ENCODE results near the gene STAM.

STAM gene

DNA sequence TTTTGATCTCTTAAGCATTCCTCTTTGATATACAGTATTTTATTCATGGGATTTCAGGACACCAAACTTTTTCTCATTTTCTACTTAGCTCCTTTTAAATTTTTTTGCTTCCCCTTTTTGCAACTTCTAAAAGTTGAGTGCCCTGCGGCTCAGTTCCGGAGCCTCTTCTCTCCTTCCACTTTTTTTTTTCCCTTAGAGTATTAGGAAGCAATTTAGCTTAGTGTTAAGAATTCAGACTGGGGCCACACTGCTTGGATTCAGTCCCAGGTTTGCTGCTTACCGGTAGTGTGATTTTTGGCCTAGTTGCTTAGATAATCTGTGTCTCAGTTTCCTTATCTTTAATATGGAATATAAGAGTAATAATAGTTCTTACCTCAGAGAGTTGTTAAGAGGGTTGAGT lies 3.4 kb downstream of the STAM start:
- no peak for DNase-seq (ENCODE audit: low spot score)

DNA sequence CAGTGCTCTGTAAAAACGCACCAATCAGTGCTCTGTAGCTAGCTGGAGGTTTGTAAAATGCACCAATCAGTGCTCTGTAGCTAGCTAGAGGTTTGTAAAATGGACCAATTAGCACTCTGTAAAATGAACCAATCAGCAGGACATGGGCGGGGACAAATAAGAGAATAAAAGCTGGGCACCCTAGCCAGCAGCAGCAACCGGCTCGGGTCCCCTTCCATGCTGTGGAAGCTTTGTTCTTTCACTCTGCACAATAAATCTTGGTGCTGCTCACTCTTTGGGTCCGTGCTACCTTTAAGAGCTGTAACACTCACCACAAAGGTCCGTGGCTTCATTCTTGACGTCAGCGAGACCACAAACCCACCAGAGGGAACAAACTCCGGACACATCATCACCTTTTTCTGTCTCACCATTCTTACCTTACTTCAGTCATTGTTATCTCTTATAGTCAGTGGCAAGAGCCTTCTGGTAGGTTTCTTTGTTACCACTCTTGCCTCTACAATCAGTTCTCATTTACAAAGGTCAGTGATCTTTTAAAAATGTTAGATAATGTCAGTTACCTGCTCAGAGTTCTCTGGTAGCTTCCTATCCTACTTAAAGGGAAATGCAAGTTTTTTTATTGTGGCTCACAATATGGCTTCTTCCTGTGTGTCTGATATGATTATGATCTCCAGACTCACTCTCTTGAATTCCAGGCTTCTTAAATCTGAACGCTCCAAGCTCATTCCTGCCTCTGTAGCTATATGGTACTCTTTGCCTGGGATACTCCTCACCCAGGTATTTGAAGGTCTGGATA lies 4.5 kb downstream of the STAM start:
- no peak for DNase-seq (ENCODE audit: low spot score)

DNA sequence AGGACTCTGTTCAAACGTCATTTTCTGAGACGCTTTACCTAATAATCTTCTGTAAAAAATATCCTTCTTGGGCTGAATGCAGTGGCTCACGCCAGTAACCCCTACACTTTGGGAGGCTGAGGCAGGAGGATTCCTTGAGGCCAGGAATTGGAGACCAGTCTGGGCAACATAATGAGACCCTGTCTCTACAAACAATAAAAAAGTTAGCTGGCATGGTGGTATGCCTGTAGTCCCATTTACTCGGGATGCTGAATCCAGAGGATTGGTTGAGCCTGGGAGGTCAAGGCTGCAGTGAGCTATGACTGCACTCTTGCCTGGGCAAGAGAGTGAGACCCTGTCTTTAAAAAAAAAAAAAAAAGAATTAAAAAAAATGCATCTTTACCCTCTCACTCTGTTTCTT lies 5.1 kb downstream of the STAM start:
- DNase-seq (ENCODE audit: low spot score), result no peak

DNA sequence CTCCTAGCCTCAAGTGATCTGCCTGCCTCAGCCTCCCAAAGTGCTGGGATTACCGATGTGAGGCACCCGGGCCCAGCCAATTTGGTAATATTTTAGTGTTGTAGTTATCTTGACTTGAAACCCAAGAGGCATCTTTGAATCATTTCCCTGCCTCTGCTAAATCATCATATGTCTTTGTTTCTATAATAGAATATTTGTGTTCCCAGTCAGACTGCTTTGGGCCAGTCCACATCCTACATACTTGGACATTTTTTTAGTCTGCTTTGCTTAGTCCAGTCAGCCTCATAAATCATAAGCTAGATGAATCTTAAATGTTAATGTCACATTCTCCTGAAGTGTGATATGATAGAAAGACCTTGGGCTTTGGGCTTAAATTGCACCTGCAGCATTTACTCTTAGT lies 5.9 kb downstream of the STAM start:
- DNase-seq (ENCODE audit: low spot score), result no peak

DNA sequence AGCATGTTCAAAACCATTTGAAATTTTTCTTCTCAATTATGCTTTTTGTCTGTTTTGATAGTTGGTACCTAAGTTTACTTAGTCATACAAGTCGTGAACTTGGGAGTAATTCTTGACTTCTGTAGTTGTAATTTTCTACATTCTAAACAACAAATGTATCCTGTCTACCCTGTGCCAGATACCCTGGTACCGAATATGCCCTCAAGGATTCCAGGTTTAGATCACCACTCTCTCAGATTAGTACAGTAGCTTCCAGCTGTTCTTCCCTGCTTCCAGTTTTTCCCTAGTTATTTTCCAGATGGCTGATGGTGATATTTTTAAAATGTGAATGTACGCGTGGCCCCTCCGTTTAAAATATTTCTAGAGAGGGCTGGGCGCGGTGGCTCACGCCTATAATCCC lies 6.5 kb downstream of the STAM start:
- no peak for DNase-seq (ENCODE audit: low spot score)

DNA sequence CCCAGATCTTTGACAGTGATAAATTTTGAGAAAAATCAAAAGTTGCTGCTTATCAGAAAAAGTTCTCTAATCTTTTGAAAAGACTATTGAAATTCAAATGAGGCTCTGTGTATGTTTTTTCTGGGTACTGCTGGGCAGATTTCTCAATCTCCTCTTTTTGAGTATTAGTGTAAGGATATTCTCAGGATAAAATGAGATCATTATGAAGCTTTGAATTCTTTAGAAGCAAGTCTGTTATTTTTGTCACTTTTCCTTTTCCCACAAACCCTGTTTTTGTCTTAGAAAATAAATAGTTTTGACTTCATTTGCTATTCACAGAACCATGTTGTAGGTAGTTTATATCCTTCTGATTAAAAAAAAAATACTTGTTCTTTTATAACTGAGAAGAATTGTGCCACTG lies 7.9 kb downstream of the STAM start:
- DNase-seq (ENCODE audit: low spot score), result no peak

DNA sequence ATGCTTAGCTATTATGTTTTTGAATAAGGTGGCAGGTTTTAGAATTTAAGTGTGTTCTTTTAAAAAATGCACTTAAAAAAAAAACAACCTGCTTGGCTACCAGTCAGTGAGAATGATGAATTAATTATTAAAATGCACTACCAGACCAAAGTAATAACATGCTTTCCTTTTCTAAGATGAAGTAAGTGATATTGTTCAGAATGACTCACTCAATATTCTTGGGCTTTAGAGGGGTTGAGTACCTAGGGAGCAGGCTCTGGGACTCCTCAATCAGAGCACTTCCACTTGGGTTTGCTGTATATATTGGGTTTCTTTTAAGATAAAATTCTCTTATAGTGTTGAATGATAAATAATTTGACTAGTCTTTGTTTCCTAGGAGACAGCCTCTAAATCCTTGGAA lies 8.6 kb downstream of the STAM start:
- no peak for DNase-seq (ENCODE audit: low spot score)

DNA sequence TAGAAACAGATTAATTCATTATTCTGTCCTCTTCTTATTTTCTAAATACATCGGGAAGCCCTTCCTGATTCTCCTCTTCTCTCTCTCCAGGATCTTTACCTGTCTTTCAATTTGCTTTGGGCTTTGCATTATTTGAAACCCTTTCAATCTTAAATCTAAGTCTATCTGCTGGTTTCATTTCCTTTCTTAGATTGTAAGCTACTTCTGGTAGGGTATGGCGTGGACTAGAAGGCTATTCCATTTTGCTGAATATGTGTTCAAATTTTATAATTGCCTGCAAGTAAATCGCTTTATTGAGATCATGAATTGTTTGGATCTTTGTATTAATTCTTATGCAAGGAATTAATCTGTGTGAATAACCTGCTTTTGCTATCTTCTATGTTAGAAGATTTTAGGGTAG lies 11.1 kb downstream of the STAM start:
- DNase-seq (ENCODE audit: low spot score), result no peak

DNA sequence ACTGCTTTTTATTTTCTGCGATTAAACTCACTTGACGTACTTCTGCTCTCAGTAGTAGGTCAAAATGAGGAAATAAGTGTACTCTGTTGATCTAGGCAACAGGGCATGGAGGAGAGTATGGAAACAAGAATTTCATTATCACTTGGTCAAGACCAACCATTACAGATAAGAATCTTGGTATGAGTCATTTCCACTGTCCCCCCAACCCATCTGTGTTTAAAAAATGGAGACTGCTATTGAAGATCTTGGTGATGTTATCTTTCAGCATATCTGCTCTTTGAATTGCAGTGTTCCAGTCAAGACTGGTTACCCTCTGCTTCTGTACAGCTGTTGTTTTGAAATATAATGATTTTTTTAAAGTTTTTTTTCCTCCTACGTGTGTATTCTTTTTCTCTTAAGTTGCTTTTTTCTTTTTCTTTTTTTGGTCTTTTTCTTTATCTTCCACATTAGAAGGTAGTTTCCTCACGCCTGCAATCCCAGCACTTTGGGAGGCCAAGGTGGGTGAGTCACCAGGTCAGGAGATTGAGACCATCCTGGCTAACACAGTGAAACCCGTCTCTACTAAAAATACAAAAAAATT lies 11.7 kb downstream of the STAM start:
- peak; percentile 39 for DNase-seq (ENCODE audit: low spot score)

DNA sequence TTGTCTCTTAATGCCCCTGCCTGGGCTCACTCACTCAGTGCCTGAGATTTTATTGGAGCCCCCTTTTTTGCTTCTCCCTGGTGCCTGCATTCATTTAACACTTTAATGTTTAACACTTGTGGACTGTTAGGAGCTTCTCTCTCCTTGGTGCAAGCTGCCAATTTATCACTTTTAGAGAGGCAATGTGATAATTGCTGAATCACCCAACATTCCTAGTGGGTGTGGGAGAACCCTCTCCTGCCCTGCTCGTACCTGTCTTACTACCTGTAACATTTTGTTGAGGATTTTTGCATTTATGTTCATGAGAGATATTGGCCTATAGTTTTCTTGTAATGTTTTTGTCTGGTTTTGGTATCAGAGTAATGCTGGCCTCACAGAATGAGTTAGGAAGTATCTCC lies 13.2 kb downstream of the STAM start:
- DNase-seq (ENCODE audit: low spot score), result no peak

DNA sequence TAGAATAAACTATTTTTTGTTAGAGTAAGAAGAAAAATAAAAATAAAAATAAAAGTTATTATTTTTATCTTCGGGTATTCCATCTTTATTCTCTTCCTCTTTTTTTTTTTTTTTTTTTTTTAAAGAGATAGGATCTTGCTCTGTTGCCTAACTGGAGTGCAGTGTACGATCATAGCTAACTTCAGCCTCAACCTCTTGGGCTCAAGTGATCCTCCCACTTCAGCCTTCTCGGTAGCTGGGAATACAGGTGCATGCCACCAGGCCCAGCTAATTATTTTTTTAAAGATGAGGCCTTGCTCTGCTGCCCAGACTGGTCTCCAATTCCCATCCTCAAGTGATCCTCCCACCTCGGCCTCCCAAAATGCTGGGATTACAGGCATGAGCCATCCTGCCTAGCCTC lies 15.4 kb downstream of the STAM start:
- no peak for DNase-seq (ENCODE audit: low spot score)

DNA sequence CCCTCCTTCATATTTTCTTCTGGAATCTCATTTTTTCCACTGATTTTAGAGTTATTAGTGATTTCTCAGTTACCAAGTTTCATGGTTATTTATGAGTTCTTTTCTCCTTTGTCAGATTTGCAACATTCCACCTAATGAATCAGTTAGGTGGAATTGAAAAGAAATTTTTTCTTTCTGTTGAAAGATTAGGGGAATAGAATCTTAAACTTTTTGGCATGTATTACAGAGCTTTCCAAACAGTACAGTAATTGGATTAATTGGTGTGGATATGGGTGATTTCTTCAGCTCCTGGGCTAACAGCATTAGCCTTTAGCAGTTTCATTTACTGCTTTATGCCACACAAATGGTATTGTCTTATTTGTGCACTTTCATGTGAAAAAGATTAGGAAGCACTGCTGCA lies 17.0 kb downstream of the STAM start:
- DNase-seq (ENCODE audit: low spot score), result no peak

DNA sequence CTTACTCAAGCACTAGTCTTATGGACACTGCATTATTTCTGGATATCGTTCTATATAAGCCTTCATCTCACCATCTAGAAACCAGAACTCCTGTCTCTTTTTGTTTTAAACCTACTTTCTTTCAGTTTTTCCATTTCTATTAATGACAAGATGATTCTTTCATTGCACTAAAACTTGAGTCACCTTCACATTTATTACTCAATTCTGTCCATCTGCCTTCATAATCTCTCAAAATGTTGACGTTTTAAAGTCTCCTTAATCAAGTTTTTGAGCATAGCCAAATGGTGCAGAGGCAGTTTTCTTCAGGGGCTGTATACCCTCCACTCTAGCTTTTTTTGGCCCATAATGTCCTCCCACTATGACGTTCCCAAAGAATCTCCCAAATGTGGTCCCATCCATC lies 17.6 kb downstream of the STAM start:
- no peak for DNase-seq (ENCODE audit: low spot score)

DNA sequence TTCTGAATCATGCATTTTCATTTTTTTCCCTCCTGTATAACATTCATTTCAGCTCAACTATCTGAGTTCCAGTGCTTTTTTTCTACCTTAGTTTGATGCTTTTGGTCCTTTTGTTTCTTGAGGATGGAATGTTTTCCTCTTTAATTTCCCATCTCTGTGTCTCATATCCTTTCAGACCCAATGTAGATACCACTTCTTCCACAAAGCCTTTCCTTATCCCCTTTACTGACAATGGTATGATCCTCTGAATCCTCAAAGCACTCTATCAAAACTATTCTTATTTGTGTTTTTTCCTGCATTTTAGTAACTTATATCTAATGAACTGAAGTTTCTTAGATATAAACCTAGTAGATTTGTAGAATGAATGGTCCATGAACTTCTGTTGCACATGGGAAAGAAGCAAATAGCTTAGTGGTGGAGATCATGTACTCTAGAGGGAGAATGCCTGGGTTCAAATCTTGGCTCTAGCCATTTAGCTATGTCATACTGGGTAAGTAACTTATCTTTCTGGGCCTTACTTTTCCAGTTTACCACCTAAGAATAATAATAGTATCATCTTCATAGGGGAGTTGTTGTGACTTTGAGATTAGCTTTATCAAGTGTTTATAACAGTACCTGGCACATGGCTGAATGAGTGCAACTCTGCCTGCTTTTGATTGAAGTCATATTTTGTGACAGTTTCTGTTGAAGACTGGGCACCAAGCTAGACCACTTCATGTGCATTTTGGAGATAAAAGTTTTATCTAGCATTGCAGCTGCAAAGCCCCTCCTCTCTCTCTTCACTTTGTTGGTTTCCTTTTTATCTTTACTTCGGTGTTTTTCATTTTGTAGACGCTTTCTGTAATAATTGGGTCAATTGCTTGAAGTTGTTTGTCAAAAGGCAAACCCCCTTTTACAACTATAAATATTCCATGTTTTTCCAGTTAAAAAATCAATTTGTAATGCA lies 18.5 kb downstream of the STAM start:
- no peak for DNase-seq (ENCODE audit: low spot score)

DNA sequence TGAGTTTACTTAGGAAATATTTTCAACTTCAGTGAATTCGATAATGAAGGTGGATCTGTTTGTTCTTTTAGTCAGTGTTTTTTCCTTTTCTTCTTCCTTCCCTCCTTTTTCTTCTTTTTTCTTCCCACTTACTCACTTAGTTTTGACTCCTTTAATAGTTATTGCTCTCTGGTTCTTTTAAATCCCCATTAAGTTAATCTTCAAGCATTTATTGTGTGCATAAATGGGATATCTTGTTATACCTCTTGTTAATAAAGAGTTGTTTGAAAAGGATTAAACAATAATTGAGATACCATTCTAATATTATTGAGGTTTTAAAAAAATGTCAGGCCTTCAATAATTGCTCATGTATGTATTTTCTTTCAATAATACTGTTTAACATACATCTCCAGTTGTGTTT lies 19.5 kb downstream of the STAM start:
- no peak for DNase-seq (ENCODE audit: low spot score)

DNA sequence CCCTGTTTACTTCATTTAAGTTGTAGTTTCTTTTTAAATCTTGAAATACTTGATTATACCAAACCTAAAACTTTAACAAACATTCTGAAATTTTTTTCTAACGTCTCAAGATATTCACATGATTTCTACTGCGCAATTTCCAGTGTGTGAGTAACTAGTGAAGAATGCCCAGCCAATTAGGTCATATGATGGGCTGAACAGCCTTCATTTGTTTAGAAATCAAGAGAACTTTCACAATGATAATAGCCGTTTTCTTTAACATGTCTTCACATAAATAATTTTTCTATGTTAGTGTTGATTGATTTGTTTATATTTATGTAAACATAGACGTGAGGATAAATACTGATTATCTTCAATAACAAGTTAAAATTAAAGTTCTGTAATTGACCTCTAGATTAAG lies 21.8 kb downstream of the STAM start:
- DNase-seq (ENCODE audit: low spot score), result no peak

DNA sequence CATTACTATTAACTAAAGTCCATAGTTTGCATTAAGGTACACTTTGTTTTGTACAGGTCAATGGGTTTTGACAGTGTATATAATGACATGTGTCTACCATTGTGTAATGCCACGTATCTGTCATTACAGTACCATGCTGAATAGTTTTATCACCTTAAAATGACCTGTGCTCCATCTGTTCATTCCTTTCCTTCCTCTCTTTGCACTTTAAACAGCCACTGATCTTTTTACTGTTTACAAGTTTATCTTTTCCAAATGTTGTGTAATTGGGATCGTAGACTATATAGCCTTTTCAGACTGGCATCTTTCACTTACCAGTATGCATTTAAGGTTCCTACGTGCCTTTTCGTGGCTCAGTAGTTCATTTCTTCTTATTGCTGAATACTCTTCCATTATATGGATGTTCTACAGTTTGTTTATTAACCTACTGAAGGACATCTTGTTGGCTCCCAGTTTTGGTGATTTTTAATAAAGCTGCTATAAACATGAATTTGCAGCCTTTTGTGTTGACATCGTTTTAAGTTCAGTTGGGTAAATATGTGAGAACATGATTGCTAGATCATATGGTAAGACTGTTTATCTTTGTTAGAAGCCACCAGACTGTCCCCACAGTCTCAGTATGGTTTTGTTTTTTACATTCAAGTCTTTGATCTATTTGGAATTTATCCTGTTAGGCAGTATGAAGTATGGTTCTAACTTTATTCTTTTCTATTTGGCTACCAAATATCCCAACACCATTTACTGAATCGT lies 24.7 kb downstream of the STAM start:
- DNase-seq (ENCODE audit: low spot score), result no peak

DNA sequence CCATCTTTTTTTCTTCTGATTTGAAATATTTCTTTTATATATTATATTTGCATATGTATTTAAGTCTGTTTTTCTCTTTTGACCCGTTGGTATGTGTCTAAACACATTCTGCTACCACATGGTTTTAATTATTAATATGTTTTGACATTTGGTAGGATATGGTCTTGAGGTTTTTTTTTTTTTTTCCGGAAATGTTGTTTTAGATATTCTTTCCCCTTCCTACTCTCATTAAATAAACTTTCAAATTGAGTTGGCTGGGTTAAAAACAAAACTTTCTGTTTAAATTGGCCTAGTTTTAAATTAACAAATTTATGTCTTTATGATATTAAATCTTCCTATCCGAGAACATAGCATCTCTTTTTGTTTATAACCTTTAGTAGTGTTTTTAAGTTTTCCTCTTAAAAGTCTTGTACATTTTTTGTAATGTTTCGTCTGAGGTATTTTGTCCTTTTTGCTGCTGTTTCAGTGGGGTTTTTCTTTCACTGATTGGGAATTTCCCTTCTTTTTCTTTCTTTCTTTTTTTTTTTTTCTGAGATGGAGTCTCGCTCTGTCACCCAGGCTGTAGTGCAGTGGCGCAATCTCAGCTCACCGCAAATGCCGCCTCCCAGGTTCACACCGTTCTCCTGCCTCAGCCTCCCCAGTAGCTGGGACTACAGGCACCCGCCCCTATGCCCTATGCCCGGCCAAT lies 25.4 kb downstream of the STAM start:
- no peak for DNase-seq (ENCODE audit: low spot score)

DNA sequence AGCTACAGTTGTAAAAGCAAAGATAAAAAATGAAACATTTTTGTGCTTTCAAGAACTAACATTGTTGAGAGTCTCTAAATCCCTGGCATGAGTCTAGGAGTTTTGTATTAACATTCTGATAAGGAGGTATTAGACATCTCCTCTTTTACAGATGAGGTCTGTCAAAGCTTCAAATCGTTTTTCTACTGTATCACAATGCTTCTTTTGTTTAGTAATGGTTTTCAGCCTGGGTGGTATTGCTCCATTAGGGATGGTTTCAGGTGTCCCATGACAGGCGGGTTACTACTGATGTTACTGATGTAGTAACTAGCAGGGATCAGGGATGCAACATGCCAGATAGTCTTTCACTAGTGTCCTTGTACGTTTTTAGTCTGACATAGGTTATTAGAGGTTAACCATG lies 27.4 kb downstream of the STAM start:
- peak; percentile 65 for DNase-seq (ENCODE audit: low spot score)

DNA sequence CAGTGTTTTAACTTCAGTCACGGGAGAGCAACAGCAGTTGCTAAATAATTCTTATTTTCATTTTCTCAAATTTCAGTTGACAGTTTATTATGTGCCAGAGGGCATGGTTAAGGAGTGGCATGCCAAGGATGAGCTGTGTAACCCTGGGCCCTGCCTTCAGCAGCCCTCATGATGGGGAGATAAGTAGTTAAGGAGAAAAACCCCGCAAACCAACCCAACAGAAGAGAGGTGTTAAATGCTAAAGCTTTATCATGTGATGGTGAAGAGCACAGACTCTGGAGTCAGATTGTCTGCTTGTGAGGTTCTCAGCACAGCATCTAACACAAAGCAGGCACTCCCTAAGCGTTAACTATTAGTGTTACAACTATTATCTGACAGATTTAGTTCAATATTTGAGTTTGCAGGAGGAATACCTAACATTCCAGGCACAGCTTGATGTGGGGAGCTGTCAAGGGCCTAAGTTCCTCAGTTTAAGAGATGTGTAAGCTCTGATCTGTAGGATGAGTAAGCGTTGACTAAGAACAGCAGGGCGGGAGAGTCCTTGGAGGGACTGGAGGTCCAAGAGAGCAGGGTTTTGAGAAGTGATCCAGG lies 29.6 kb downstream of the STAM start:
- peak; percentile 21 for DNase-seq (ENCODE audit: low spot score)

DNA sequence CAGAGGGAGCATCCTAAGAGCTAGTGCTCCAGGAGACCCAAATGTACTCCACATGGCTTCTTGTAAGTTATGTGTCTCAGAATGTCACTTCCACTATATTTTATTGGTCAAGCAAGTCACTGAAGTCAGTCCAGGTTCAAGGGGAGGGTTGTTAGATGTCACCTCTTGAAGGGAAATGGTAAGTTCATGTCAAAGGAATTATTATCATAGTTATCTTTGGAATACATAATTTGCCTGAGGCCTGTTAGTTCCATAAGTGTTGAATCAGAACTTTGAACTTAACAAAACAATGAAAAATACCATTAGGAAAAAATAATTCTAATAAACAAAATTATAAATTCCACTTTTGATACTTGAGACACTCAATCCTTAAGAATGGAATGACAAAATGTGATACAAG lies 30.6 kb downstream of the STAM start:
- no peak for DNase-seq (ENCODE audit: low spot score)

All from COLO829 (cell line).